Stimulated activated CD4-positive, alpha-beta T cell treated with anti-CD3 and anti-CD28 coated beads, Interleukin-12 subunit alpha, Interleukin-12 subunit beta, amount 100 ng/mL, for 24 hours (primary cell): ENCODE measurements around the gene CACNA2D3.
"Not testable (repeated sequence)": the region's sequence is repeated elsewhere in the genome, so short reads cannot be mapped to it uniquely, and the experiment has no call there.

Experiments
- DNase-seq, 2 experiments: peaks; one replicate each; pipeline ENCODE4 v3.0.0-alpha.2; 2020; ENCODE audit warnings: low read depth in 2 of 2

Gene CACNA2D3

GRCh38 chr3:54458357-54458756 is 336.0 kb downstream of the CACNA2D3 start:
- DNase-seq, result no peak

- DNase-seq, result not testable (repeated sequence)
These were observed 342.2 kb downstream of the CACNA2D3 start for GRCh38 chr3:54464554-54464953.

GRCh38 chr3:54476891-54477290 is 354.5 kb downstream of the CACNA2D3 start:
- no peak for DNase-seq

- DNase-seq, result no peak
These were observed 359.4 kb downstream of the CACNA2D3 start for GRCh38 chr3:54481606-54482365.

GRCh38 chr3:54484334-54484733 is 362.0 kb downstream of the CACNA2D3 start:
- DNase-seq, result no peak

GRCh38 chr3:54486317-54486716 is 364.0 kb downstream of the CACNA2D3 start:
- no peak for DNase-seq

GRCh38 chr3:54488297-54488696 is 365.9 kb downstream of the CACNA2D3 start:
- DNase-seq, result no peak

- no peak for DNase-seq
These were observed 371.9 kb downstream of the CACNA2D3 start for GRCh38 chr3:54494209-54494608.

GRCh38 chr3:54506603-54507002 is 384.3 kb downstream of the CACNA2D3 start:
- DNase-seq, result no peak

GRCh38 chr3:54507876-54508460 is 385.6 kb downstream of the CACNA2D3 start:
- no peak for DNase-seq

GRCh38 chr3:54510506-54510905 is 388.2 kb downstream of the CACNA2D3 start:
- DNase-seq, result no peak

- no peak for DNase-seq
These were observed 389.5 kb downstream of the CACNA2D3 start for GRCh38 chr3:54511766-54512365.

- no peak for DNase-seq
These were observed 391.7 kb downstream of the CACNA2D3 start for GRCh38 chr3:54514006-54514405.

GRCh38 chr3:54514416-54514815 is 392.1 kb downstream of the CACNA2D3 start:
- DNase-seq, result no peak

- DNase-seq, result no peak
These were observed 393.3 kb downstream of the CACNA2D3 start for GRCh38 chr3:54515441-54516213.

GRCh38 chr3:54517424-54517823 is 395.1 kb downstream of the CACNA2D3 start:
- no peak for DNase-seq

GRCh38 chr3:54518011-54518675 is 395.8 kb downstream of the CACNA2D3 start:
- DNase-seq, result no peak

- DNase-seq, result no peak
These were observed 397.1 kb downstream of the CACNA2D3 start for GRCh38 chr3:54519493-54519892.

GRCh38 chr3:54520060-54520459 is 397.7 kb downstream of the CACNA2D3 start:
- DNase-seq, result no peak

GRCh38 chr3:54527521-54527920 is 405.2 kb downstream of the CACNA2D3 start:
- no peak for DNase-seq

GRCh38 chr3:54527953-54528352 is 405.6 kb downstream of the CACNA2D3 start:
- no peak for DNase-seq

- DNase-seq, result no peak
These were observed 406.3 kb downstream of the CACNA2D3 start for GRCh38 chr3:54528668-54529067.
